ENCODE measurements around the gene SLX4IP. TPM values are rescaled to one million over a fixed set of nuclear protein-coding genes. Genes with fewer than 3 reads are reported as not detected.

The SLX4IP gene
- total RNA-seq, 1 donor = 4.0 TPM

DNA sequence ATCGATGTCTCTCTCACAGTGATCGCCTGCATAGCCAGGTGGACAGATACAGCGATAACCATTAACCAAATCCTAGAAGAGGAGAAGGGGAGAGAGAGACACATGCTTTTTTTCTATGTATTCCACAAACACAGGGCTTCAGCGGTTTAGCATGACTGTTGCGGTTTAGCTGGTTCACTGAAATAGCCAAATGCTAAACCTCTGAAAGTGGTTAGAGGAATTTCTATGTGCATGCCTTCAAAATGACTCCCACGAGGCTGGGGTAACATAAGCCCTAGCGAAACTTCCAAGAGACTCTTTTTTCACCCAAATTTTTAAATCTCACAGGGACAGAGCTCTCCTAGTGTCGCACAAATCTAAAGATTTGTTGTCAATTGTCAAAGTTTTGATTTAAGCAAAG lies 213.5 kb downstream of the SLX4IP start:
- Histone ChIP-seq H3K79me2 (ENCODE audit: insufficient read depth, low read length) (peaks cover 19% of the 10 kb centered on the region), H3K36me3 (ENCODE audit: insufficient read depth, low read length) (peaks cover 77% of the 10 kb centered on the region), H3K27me3 (ENCODE audit: insufficient read depth, low read length) (no peaks in the 10 kb centered on the region), H3K4me3 (ENCODE audit: insufficient read depth, low read length) (no peak overlapping the region), H3K9me3 (ENCODE audit: low read depth, low read length) (no peaks in the 10 kb centered on the region), H3K4me1 (ENCODE audit: insufficient read depth, low read length) (peaks cover 45% of the 10 kb centered on the region), H4K20me1 (ENCODE audit: insufficient read depth, low read length) (no peaks in the 10 kb centered on the region), H3K27ac (ENCODE audit: low read depth, low read length) (peak overlapping the region; percentile 84), H2AFZ (ENCODE audit: low read length) (no peak overlapping the region), H3K4me2 (ENCODE audit: insufficient read depth, low read length) (peak overlapping the region; percentile 43)
- no peak for TF ChIP-seq CTCF (IDR thresholded peaks at IDR 0.05; ENCODE audit: extremely low read depth, low read depth, low read length)
- DNase-seq (ENCODE audit: insufficient read length, low spot score, missing footprints) = peak; percentile 92

GRCh38 chr20:10649080-10649796 lies 214.1 kb downstream of the SLX4IP start:
- H3K4me3 ChIP-seq (ENCODE audit: insufficient read depth, low read length) = no peak overlapping the region
- no peaks in the 10 kb centered on the region for H3K9me3 ChIP-seq (ENCODE audit: low read depth, low read length)
- H4K20me1 ChIP-seq (ENCODE audit: insufficient read depth, low read length) = no peaks in the 10 kb centered on the region
- peaks cover 51% of the 10 kb centered on the region for H3K4me1 ChIP-seq (ENCODE audit: insufficient read depth, low read length)
- peaks cover 71% of the 10 kb centered on the region for H3K36me3 ChIP-seq (ENCODE audit: insufficient read depth, low read length)
- H3K4me2 ChIP-seq (ENCODE audit: insufficient read depth, low read length) = peak overlapping the region; percentile 43
- no peak for TF ChIP-seq CTCF (IDR thresholded peaks at IDR 0.05; ENCODE audit: extremely low read depth, low read depth, low read length)
- H3K27me3 ChIP-seq (ENCODE audit: insufficient read depth, low read length) = no peaks in the 10 kb centered on the region
- peak overlapping the region; percentile 84 for H3K27ac ChIP-seq (ENCODE audit: low read depth, low read length)
- H2AFZ ChIP-seq (ENCODE audit: low read length) = no peak overlapping the region
- no peak for DNase-seq (ENCODE audit: insufficient read length, low spot score, missing footprints)
- H3K79me2 ChIP-seq (ENCODE audit: insufficient read depth, low read length) = peaks cover 19% of the 10 kb centered on the region

GRCh38 chr20:10649797-10650160 lies 214.7 kb downstream of the SLX4IP start:
- no peak for DNase-seq (ENCODE audit: insufficient read length, low spot score, missing footprints)
- H3K36me3 ChIP-seq (ENCODE audit: insufficient read depth, low read length) = peaks cover 66% of the 10 kb centered on the region

More at GRCh38 chr20:10649797-10650160, 214.7 kb downstream of the SLX4IP start:
- no peak for TF ChIP-seq CTCF (IDR thresholded peaks at IDR 0.05; ENCODE audit: extremely low read depth, low read depth, low read length)
- Histone ChIP-seq H3K27me3 (ENCODE audit: insufficient read depth, low read length) (no peaks in the 10 kb centered on the region), H3K4me1 (ENCODE audit: insufficient read depth, low read length) (peaks cover 56% of the 10 kb centered on the region), H3K4me3 (ENCODE audit: insufficient read depth, low read length) (no peak overlapping the region), H3K79me2 (ENCODE audit: insufficient read depth, low read length) (peaks cover 19% of the 10 kb centered on the region), H4K20me1 (ENCODE audit: insufficient read depth, low read length) (no peaks in the 10 kb centered on the region), H2AFZ (ENCODE audit: low read length) (no peak overlapping the region), H3K9me3 (ENCODE audit: low read depth, low read length) (no peaks in the 10 kb centered on the region), H3K27ac (ENCODE audit: low read depth, low read length) (peak overlapping the region; percentile 84), H3K4me2 (ENCODE audit: insufficient read depth, low read length) (no peak overlapping the region)
